Measurements from ENCODE around the gene AZIN2.

- TF ChIP-seq CTCF (IDR thresholded peaks at IDR 0.05) (no peak), POLR2A (IDR thresholded peaks at IDR 0.05) (no peak)
These were observed 8.2 kb upstream of the AZIN2 start for GRCh38 chr1:33072707-33073106.

Measured in upper lobe of left lung (tissue), 4 donors.